ENCODE results near the gene PAK1. TPM values are rescaled to one million over a fixed set of nuclear protein-coding genes. Genes with fewer than 3 reads are reported as not detected.
"Not testable (repeated sequence)": the region's sequence is repeated elsewhere in the genome, so short reads cannot be mapped to it uniquely, and the experiment has no call there.

Gene PAK1
- total and polyA plus RNA-seq, 4 donors: 36.0 to 60.4 (median 55.8) TPM

GRCh38 chr11:77386178-77386577, 87.7 kb downstream of the PAK1 start:
- H3K9me3 ChIP-seq (ENCODE audit: control insufficient read depth, insufficient read depth, low read length): no peaks in the 10 kb centered on the region
- no peak overlapping the region for H3K4me3 ChIP-seq (ENCODE audit: low read depth, low read length)
- no peaks in the 10 kb centered on the region for H3K4me1 ChIP-seq (ENCODE audit: control insufficient read depth, insufficient read depth, low read length)
- no peaks in the 10 kb centered on the region for H3K36me3 ChIP-seq (ENCODE audit: control insufficient read depth, insufficient read depth, low read length)
- no peaks in the 10 kb centered on the region for H3K27me3 ChIP-seq (ENCODE audit: control insufficient read depth, insufficient read depth, low read length)
- WGBS (ENCODE audit: insufficient coverage): 77% methylated on average over 1 of the region's 1 CpG
- no peak overlapping the region for H3K27ac ChIP-seq (ENCODE audit: low read depth, low read length)
- DNase-seq (ENCODE audit: low read depth in 4 of 6, low spot score in 6 of 6): peak in 1 of 6 donors; percentile 75

GRCh38 chr11:77385255-77385771, 88.6 kb downstream of the PAK1 start:
- not testable (repeated sequence) for DNase-seq (ENCODE audit: low read depth in 4 of 6, low spot score in 6 of 6); H3K27me3 ChIP-seq (ENCODE audit: control insufficient read depth, insufficient read depth, low read length); H3K36me3 ChIP-seq (ENCODE audit: control insufficient read depth, insufficient read depth, low read length); H3K4me3 ChIP-seq (ENCODE audit: low read depth, low read length); H3K4me1 ChIP-seq (ENCODE audit: control insufficient read depth, insufficient read depth, low read length); H3K9me3 ChIP-seq (ENCODE audit: control insufficient read depth, insufficient read depth, low read length); H3K27ac ChIP-seq (ENCODE audit: low read depth, low read length)
- 93% methylated on average over 3 of the region's 8 CpGs for WGBS (ENCODE audit: insufficient coverage)

- Histone ChIP-seq H3K27ac (ENCODE audit: low read depth, low read length) (no peak overlapping the region), H3K27me3 (ENCODE audit: control insufficient read depth, insufficient read depth, low read length) (no peaks in the 10 kb centered on the region), H3K4me1 (ENCODE audit: control insufficient read depth, insufficient read depth, low read length) (no peaks in the 10 kb centered on the region), H3K4me3 (ENCODE audit: low read depth, low read length) (no peak overlapping the region), H3K9me3 (ENCODE audit: control insufficient read depth, insufficient read depth, low read length) (no peaks in the 10 kb centered on the region), H3K36me3 (ENCODE audit: control insufficient read depth, insufficient read depth, low read length) (no peaks in the 10 kb centered on the region)
- no CpG with 5 or more reads among the region's 2 CpGs for WGBS (ENCODE audit: insufficient coverage)
- no peak for DNase-seq (ENCODE audit: low read depth in 4 of 6, low spot score in 6 of 6)
Measured at GRCh38 chr11:77384571-77384970, 89.3 kb downstream of the PAK1 start.

- not testable (repeated sequence) for DNase-seq (ENCODE audit: low read depth in 4 of 6, low spot score in 6 of 6); H3K27ac ChIP-seq (ENCODE audit: low read depth, low read length); H3K36me3 ChIP-seq (ENCODE audit: control insufficient read depth, insufficient read depth, low read length); H3K4me3 ChIP-seq (ENCODE audit: low read depth, low read length); H3K4me1 ChIP-seq (ENCODE audit: control insufficient read depth, insufficient read depth, low read length); H3K27me3 ChIP-seq (ENCODE audit: control insufficient read depth, insufficient read depth, low read length); H3K9me3 ChIP-seq (ENCODE audit: control insufficient read depth, insufficient read depth, low read length)
- 100% methylated on average over 3 of the region's 7 CpGs for WGBS (ENCODE audit: insufficient coverage)
Measured at GRCh38 chr11:77383349-77383748, 90.5 kb downstream of the PAK1 start.

GRCh38 chr11:77381729-77382665, 91.9 kb downstream of the PAK1 start:
- WGBS (ENCODE audit: insufficient coverage): no CpG with 5 or more reads among the region's 2 CpGs
- DNase-seq (ENCODE audit: low read depth in 4 of 6, low spot score in 6 of 6): peak in 1 of 6 donors; percentile 36
- H3K4me1 ChIP-seq (ENCODE audit: control insufficient read depth, insufficient read depth, low read length): no peaks in the 10 kb centered on the region

GRCh38 chr11:77379934-77380333, 94.0 kb downstream of the PAK1 start:
- WGBS (ENCODE audit: insufficient coverage): 94% methylated on average over 3 of the region's 5 CpGs
- H3K9me3 ChIP-seq (ENCODE audit: control insufficient read depth, insufficient read depth, low read length): no peaks in the 10 kb centered on the region
- H3K4me1 ChIP-seq (ENCODE audit: control insufficient read depth, insufficient read depth, low read length): no peaks in the 10 kb centered on the region
- no peak for DNase-seq (ENCODE audit: low read depth in 4 of 6, low spot score in 6 of 6)
- H3K4me3 ChIP-seq (ENCODE audit: low read depth, low read length): no peak overlapping the region
- H3K27me3 ChIP-seq (ENCODE audit: control insufficient read depth, insufficient read depth, low read length): no peaks in the 10 kb centered on the region
- peaks cover 3% of the 10 kb centered on the region for H3K36me3 ChIP-seq (ENCODE audit: control insufficient read depth, insufficient read depth, low read length)
- H3K27ac ChIP-seq (ENCODE audit: low read depth, low read length): no peak overlapping the region

More at GRCh38 chr11:77381729-77382665, 91.9 kb downstream of the PAK1 start:
- no peak overlapping the region for H3K4me3 ChIP-seq (ENCODE audit: low read depth, low read length)
- H3K27ac ChIP-seq (ENCODE audit: low read depth, low read length): no peak overlapping the region
- H3K9me3 ChIP-seq (ENCODE audit: control insufficient read depth, insufficient read depth, low read length): no peaks in the 10 kb centered on the region
- H3K27me3 ChIP-seq (ENCODE audit: control insufficient read depth, insufficient read depth, low read length): no peaks in the 10 kb centered on the region
- H3K36me3 ChIP-seq (ENCODE audit: control insufficient read depth, insufficient read depth, low read length): peaks cover 3% of the 10 kb centered on the region

- no peak for DNase-seq (ENCODE audit: low read depth in 4 of 6, low spot score in 6 of 6)
- H3K9me3 ChIP-seq (ENCODE audit: control insufficient read depth, insufficient read depth, low read length): no peaks in the 10 kb centered on the region
Measured at GRCh38 chr11:77379253-77379652, 94.6 kb downstream of the PAK1 start.

GRCh38 chr11:77377734-77378133, 96.2 kb downstream of the PAK1 start:
- no peak for DNase-seq (ENCODE audit: low read depth in 4 of 6, low spot score in 6 of 6)
- peaks cover 3% of the 10 kb centered on the region for H3K36me3 ChIP-seq (ENCODE audit: control insufficient read depth, insufficient read depth, low read length)
- H3K9me3 ChIP-seq (ENCODE audit: control insufficient read depth, insufficient read depth, low read length): no peaks in the 10 kb centered on the region
- H3K4me1 ChIP-seq (ENCODE audit: control insufficient read depth, insufficient read depth, low read length): no peaks in the 10 kb centered on the region
- 92% methylated on average over 2 of the region's 2 CpGs for WGBS (ENCODE audit: insufficient coverage)
- H3K27ac ChIP-seq (ENCODE audit: low read depth, low read length): no peak overlapping the region
- H3K27me3 ChIP-seq (ENCODE audit: control insufficient read depth, insufficient read depth, low read length): no peaks in the 10 kb centered on the region
- H3K4me3 ChIP-seq (ENCODE audit: low read depth, low read length): no peak overlapping the region

More at GRCh38 chr11:77379253-77379652, 94.6 kb downstream of the PAK1 start:
- H3K27me3 ChIP-seq (ENCODE audit: control insufficient read depth, insufficient read depth, low read length): no peaks in the 10 kb centered on the region
- 100% methylated on average over 2 of the region's 4 CpGs for WGBS (ENCODE audit: insufficient coverage)
- H3K36me3 ChIP-seq (ENCODE audit: control insufficient read depth, insufficient read depth, low read length): peaks cover 3% of the 10 kb centered on the region
- H3K4me1 ChIP-seq (ENCODE audit: control insufficient read depth, insufficient read depth, low read length): no peaks in the 10 kb centered on the region
- H3K27ac ChIP-seq (ENCODE audit: low read depth, low read length): no peak overlapping the region
- H3K4me3 ChIP-seq (ENCODE audit: low read depth, low read length): no peak overlapping the region

GRCh38 chr11:77375107-77375506, 98.8 kb downstream of the PAK1 start:
- no peaks in the 10 kb centered on the region for H3K27me3 ChIP-seq (ENCODE audit: control insufficient read depth, insufficient read depth, low read length)
- H3K36me3 ChIP-seq (ENCODE audit: control insufficient read depth, insufficient read depth, low read length): peaks cover 3% of the 10 kb centered on the region
- no peak overlapping the region for H3K27ac ChIP-seq (ENCODE audit: low read depth, low read length)
- no peaks in the 10 kb centered on the region for H3K4me1 ChIP-seq (ENCODE audit: control insufficient read depth, insufficient read depth, low read length)
- H3K9me3 ChIP-seq (ENCODE audit: control insufficient read depth, insufficient read depth, low read length): no peaks in the 10 kb centered on the region
- 67% methylated on average over 1 of the region's 2 CpGs for WGBS (ENCODE audit: insufficient coverage)
- H3K4me3 ChIP-seq (ENCODE audit: low read depth, low read length): no peak overlapping the region
- DNase-seq (ENCODE audit: low read depth in 4 of 6, low spot score in 6 of 6): no peak

- Histone ChIP-seq H3K27me3 (ENCODE audit: control insufficient read depth, insufficient read depth, low read length) (no peaks in the 10 kb centered on the region), H3K27ac (ENCODE audit: low read depth, low read length) (no peak overlapping the region), H3K36me3 (ENCODE audit: control insufficient read depth, insufficient read depth, low read length) (peaks cover 3% of the 10 kb centered on the region), H3K4me3 (ENCODE audit: low read depth, low read length) (no peak overlapping the region), H3K9me3 (ENCODE audit: control insufficient read depth, insufficient read depth, low read length) (no peaks in the 10 kb centered on the region), H3K4me1 (ENCODE audit: control insufficient read depth, insufficient read depth, low read length) (no peaks in the 10 kb centered on the region)
- no CpG with 5 or more reads among the region's 3 CpGs for WGBS (ENCODE audit: insufficient coverage)
- no peak for DNase-seq (ENCODE audit: low read depth in 4 of 6, low spot score in 6 of 6)
Measured at GRCh38 chr11:77374611-77375031, 99.3 kb downstream of the PAK1 start.

Data from spinal cord (tissue), 10 donors.